ENCODE measurements around the gene POC1A.
"Not testable (repeated sequence)": the region's sequence is repeated elsewhere in the genome, so short reads cannot be mapped to it uniquely, and the experiment has no call there.

POC1A gene

GRCh38 chr3:52183786-52184445 lies 29.7 kb upstream of the POC1A start:
- DNase-seq: no peak

- no peak for DNase-seq
These were observed 28.5 kb upstream of the POC1A start for GRCh38 chr3:52182691-52183090.

GRCh38 chr3:52182196-52182595 lies 28.0 kb upstream of the POC1A start:
- DNase-seq: no peak

- DNase-seq: no peak
These were observed 27.3 kb upstream of the POC1A start for GRCh38 chr3:52181543-52181942.

GRCh38 chr3:52178537-52178936 lies 24.3 kb upstream of the POC1A start:
- no peak for DNase-seq

- DNase-seq: not testable (repeated sequence)
These were observed 23.9 kb upstream of the POC1A start for GRCh38 chr3:52178126-52178525.

- no peak for DNase-seq
These were observed 23.4 kb upstream of the POC1A start for GRCh38 chr3:52177701-52178042.

GRCh38 chr3:52176951-52177700 lies 22.9 kb upstream of the POC1A start:
- DNase-seq: no peak

GRCh38 chr3:52176180-52176752 lies 22.0 kb upstream of the POC1A start:
- no peak for DNase-seq

GRCh38 chr3:52175416-52176179 lies 21.4 kb upstream of the POC1A start:
- DNase-seq: no peak

- DNase-seq: no peak
These were observed 20.7 kb upstream of the POC1A start for GRCh38 chr3:52174896-52175295.

- no peak for DNase-seq
These were observed 18.9 kb upstream of the POC1A start for GRCh38 chr3:52173101-52173500.

GRCh38 chr3:52172262-52172757 lies 18.1 kb upstream of the POC1A start:
- DNase-seq: no peak

GRCh38 chr3:52171514-52172261 lies 17.5 kb upstream of the POC1A start:
- no peak for DNase-seq

- DNase-seq: not testable (repeated sequence)
These were observed 16.0 kb upstream of the POC1A start for GRCh38 chr3:52170217-52170616.

- DNase-seq: no peak
These were observed 13.0 kb upstream of the POC1A start for GRCh38 chr3:52167240-52167639.

GRCh38 chr3:52162250-52162872 lies 8.1 kb upstream of the POC1A start:
- DNase-seq: no peak

GRCh38 chr3:52159503-52159902 lies 5.3 kb upstream of the POC1A start:
- DNase-seq: no peak

GRCh38 chr3:52155912-52156311 lies 1.7 kb upstream of the POC1A start:
- DNase-seq: no peak

GRCh38 chr3:52153389-52154096 lies 680 bp downstream of the POC1A start:
- no peak for DNase-seq

- DNase-seq: not testable (repeated sequence)
These were observed 2.2 kb downstream of the POC1A start for GRCh38 chr3:52151991-52152390.

GRCh38 chr3:52150860-52151259 lies 3.4 kb downstream of the POC1A start:
- DNase-seq: no peak

Data from SIG-M5 (cell line).